ENCODE measurements around the gene SYT12. TPM values are rescaled to one million over a fixed set of nuclear protein-coding genes. Genes with fewer than 3 reads are reported as not detected.

SYT12 gene
- total and polyA plus RNA-seq, 2 of the 13 experiments (the other 11 are each of a cell fraction or from before 2014, with no cell fraction given), result 0.01 to 0.02 TPM

- TF ChIP-seq ZNF281 (CRISPR knock-in tag; IDR thresholded peaks at IDR 0.05; ENCODE audit: borderline replicate concordance), result no peak
- TF ChIP-seq PRDM10 (CRISPR knock-in tag; IDR thresholded peaks at IDR 0.05; ENCODE audit: low read depth), result no peak
- no peak for TF ChIP-seq PBX3 (CRISPR knock-in tag; IDR thresholded peaks at IDR 0.05; ENCODE audit: borderline replicate concordance)
- no peak for TF ChIP-seq ATM (IDR thresholded peaks at IDR 0.05; ENCODE audit: borderline replicate concordance)
- TF ChIP-seq NR2C2 (CRISPR knock-in tag; IDR thresholded peaks at IDR 0.05; ENCODE audit: borderline replicate concordance), result no peak
- TF ChIP-seq ARNT (IDR thresholded peaks at IDR 0.05), result no peak
- TF ChIP-seq IRX3 (CRISPR knock-in tag; IDR thresholded peaks at IDR 0.05; ENCODE audit: borderline replicate concordance, low read depth), result no peak
- no peak for TF ChIP-seq ATF3 (CRISPR knock-in tag; IDR thresholded peaks at IDR 0.05)
- TF ChIP-seq ELF4 (CRISPR knock-in tag; IDR thresholded peaks at IDR 0.05; ENCODE audit: borderline replicate concordance), result no peak
- no peak for TF ChIP-seq ETS1 (CRISPR knock-in tag; IDR thresholded peaks at IDR 0.05)
- 0 out of 4 replicates have a peak, but pooled peaks of 1 of the 2 experiments have one; percentile 21 for TF ChIP-seq EP300 (IDR thresholded peaks at IDR 0.05; ENCODE audit: low read depth in 2 of 2, low read length in 2 of 2)
- no peak for TF ChIP-seq EP300 (CRISPR knock-in tag; IDR thresholded peaks at IDR 0.05; ENCODE audit: borderline replicate concordance)
- no peak for TF ChIP-seq PPARG (CRISPR knock-in tag; conservative IDR thresholded peaks at IDR 0.05)
- TF ChIP-seq ZNF652 (CRISPR knock-in tag; IDR thresholded peaks at IDR 0.05; ENCODE audit: borderline replicate concordance, low read depth), result no peak
- TF ChIP-seq HOXA3 (CRISPR knock-in tag; IDR thresholded peaks at IDR 0.05), result peak; percentile 29; the same call in 1 of the 2 replicates
- peak; percentile 51; the same call in 1 of the 2 replicates for TF ChIP-seq ZFX (CRISPR knock-in tag; IDR thresholded peaks at IDR 0.05; ENCODE audit: low read depth)
- no peak for TF ChIP-seq GLMP (CRISPR knock-in tag; IDR thresholded peaks at IDR 0.05; ENCODE audit: borderline replicate concordance)
These were observed 20.0 kb upstream of the SYT12 start (continued) for GRCh38 chr11:67002921-67003411.

Measured in HepG2 (cell line).